HG03342 (cell line): ENCODE data around the gene COQ9.

Experiments used
- ATAC-seq: cut with Tn5 transposase; IDR thresholded peaks from one replicate; pipeline ENCODE4 v1.9.1; 2021; ENCODE audit warnings: mild to moderate bottlenecking, moderate library complexity; ENCODE audit not compliant: unreplicated experiment

The COQ9 gene

DNA sequence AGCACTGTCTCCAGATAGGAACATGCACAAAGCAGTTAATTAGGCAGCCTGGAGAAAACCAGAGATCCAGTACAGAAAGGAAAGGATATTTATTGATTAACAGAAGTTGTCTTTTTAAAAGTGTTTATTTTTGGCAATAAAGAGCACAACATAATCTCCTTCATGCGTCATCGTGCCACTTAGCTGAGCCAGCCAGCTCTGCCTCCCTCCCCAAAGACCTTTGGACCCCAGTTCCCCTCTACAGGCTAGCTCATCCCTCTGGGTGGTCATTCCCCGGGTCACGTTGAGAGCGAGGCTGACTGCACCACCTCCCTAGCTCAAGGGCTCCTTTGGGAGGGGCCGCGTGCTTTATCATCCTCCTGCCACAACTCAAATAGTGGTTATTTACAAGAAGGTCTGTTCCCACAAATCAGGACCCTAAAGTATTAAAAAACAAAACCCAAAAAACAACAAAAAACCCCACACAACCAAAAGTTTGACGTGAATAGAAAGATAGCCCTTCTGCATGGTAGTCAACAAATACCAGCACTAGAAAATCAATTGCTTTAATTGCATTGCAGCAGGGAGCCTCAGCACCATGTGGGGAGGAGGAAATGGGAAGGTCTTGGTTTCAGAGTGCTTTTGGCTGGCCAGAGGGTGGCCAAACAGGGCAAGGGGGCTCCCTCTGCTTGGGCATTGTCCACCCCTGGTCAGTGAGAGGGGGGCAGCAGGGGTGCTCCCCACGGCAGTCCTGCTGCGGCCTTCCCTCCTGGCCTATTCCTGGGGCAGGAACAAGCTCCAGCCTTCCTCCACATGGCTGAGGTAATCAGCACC is 24.8 kb downstream of the COQ9 start:
- no peak for ATAC-seq

DNA sequence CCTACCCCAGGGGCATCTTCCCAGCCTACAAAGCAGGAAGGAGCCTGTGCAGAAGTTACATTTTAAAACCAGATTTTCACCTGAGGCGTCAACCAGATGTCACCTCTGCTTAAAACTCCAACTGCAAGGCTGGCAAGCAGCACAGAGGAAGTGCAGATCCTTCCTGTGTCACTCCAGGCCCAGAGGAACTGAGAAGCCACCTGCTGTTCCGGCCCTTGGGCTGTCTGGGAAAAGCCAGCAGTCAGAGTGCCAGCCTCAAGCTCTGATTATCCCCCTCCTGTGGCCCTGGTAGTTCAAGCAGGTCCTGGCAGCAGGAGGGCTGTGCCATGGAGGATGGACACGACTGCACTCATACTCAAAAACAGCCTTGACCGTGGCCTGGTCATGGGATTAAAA is 25.4 kb downstream of the COQ9 start:
- ATAC-seq = no peak

DNA sequence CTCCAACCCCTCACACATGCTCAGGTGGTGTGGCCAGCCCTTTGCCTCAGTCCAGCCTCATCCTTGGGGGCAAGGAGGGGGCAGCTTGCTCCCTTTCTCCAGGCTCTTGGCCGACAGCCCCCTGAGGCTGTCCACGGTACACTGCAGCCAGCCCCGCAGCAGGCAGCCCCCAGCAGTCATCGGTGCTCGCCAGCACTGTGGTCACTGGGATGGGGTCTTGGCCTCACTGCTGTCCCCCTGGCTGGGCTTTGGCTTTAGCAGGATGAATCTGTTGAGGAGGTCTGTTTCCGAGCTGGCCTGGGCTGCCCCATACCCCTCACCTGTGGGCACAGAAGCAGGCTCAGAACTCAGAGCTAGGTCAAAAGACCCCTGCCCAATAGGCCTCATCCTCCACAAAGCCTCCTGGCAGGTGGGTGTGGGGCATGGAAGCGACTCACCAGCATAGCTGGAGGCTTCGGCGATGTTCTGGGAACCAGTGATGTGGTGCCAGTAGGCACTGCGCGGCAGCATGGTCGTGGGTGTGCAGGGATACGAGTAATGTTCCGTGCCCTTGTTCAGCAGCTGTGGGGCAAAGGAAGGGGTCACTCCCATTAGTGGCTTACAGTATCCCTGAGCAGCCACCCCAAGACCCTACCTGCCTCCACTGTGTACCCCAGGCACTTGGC is 26.0 kb downstream of the COQ9 start:
- ATAC-seq = no peak

DNA sequence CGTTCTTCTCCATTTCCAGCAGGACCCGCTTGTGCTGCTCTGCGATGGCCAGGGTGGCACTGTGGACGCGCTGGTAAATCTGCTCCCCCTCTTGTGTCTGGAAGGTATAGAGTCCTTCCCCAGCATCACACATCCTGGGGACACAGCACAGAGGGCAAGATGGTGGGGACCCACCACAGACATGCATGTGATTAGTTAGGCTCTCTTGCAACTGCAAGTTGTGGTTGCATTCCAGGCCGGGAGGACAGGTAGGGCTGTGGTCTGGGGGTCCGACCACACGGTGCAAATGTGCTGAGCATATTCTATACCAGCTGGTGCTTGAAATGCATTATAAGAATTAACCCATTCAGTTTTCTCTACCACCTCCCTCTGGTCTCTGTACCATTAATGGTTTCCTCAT is 26.6 kb downstream of the COQ9 start:
- no peak for ATAC-seq

DNA sequence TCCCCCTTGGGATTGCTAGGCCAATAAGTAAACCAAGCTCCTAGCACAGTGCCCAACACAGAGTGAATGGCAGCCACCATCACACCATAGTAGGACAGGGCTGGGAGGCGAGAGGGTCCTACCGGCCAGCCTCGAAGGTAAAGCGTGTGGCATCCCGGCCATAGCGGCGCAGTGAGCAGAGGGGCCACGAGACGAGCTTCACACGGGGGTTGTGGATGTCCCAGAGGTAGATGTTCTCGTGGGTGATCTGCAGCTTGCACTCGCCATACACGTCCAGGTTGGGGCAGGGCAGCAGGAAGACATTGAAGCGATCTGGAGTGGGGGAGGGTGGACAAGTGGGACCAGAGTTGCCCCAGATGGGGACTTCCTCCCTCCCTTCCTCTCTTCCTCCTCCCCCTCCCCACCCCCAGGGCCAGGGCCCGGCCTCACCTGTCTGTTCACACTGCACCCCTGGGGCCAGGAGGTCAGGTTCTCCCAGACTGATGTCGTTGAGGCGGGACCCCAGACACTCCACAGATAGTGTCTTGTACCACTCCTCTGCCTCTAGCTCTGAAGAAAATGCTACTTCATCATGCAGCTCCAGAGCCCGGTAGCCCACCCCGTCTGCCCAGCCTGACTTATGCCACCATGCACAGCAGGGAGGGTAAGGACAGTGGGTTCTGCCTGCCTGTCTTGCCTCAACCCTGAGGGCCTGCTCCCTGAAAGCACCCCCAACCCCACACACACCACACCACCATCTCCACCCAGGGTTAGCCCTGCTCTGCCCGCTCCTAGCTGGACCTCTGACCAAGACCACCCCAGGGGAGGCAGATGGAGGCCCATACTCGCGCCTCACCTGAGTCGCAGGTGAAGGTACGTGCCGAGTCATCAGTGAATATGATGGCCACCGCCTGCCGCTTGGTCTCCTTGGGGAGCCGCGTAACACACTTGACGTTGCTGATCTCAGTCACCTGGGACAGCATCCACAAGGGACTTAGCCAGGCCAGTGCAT is 27.7 kb downstream of the COQ9 start:
- no peak for ATAC-seq

DNA sequence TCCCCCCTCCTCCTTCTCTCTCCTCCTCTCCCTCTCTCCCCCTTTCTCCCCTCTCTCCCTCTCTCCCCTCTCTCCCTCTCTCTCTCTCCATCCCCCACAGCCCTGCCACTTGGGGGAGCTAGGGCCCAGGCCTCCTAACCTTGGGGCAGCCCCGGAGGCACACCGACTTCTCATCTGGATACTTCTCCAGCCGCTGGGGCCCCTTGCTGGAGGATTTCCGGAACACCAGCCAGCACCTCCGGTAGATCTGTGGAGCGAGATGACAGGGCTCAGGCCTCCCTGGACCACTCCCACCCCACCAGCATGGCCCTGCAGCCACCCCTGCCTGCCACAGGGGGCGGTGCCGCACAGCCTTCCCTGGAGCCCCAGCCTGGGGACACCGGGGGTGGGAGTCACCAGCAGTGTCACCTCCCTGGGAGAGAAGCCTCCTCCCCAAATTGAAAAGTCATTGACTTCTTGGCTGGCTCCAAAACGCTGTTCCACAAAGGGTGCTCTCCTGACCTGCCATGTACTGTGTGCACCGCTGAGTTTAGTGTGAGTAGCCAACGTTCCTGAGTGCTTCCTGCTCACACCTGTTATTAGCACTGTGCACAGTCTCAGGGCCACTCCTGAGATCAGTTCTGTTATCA is 28.5 kb downstream of the COQ9 start:
- ATAC-seq = peak; percentile 98

DNA sequence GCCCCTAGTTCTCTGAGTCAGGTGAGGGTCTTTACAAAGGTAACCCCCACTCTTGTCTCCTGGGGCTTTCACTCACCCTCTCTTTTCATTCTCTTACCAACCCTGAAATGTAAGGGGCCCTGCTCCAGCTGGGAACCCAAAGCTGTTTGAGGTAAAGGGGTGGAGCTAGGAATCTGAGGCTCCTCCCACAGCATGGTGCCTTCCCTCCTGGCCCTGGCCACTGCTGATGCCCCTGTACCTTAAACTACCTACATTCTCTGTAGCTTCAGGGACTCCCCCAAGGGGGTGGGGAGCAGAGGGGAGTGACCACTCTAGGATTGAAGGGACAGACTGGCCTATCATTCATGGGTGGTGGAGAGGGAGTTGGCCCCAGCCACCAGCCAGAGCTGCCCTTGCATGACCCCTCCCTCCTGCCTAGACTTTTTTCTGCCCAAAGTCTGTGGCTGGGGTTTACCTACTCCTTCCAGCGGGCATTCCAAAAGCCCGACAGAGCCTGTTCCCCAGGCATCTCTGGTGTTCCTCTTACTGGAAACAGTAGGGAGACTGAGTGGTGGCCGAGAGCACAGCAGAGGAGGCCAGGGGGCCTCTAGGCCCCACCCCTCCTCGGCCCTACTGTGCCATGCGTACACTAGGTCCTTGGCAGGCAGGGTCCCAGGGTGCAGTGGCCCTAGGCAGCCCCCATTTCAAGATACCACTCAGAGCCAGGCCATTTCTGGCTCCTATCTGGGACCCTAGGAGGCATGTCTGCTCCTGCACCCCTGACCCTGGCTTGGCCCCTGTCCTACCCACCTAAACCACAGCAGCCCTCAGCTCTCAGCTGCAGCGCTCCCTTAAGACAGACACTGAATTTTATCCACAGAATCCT is 29.5 kb downstream of the COQ9 start:
- no peak for ATAC-seq

DNA sequence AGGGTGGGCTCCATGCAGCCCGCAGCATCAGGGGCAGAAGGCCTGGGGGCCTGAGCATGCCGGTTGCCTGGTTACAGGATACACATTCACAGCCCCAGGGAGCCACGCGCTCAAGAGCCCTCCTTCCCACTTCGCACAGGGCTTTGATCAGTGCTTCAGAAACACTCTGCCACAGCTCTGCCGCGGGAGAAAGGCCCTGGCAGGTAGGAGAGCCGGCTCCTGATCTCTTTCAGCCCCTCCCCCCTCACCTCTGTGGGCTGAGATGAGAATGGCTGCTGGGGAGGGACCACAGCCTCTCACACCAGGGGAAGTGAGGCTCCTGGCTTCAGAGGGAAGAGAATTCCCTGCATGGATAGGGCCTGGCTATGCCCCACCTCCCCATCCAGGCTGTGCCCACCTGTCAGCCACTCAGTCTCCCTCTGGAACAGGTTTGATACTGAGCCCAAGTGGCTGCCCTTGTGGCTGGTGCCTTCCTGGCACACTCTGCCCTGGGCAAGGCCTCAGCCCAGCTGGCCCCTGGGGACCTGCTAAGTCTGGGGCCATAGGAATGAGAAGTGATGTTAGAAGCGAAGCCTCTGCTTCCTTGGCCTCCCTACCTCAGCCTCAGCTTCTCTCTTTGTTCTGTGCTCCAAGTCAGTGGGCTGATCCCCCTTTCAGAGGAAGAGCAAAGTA is 30.4 kb downstream of the COQ9 start:
- ATAC-seq = no peak

DNA sequence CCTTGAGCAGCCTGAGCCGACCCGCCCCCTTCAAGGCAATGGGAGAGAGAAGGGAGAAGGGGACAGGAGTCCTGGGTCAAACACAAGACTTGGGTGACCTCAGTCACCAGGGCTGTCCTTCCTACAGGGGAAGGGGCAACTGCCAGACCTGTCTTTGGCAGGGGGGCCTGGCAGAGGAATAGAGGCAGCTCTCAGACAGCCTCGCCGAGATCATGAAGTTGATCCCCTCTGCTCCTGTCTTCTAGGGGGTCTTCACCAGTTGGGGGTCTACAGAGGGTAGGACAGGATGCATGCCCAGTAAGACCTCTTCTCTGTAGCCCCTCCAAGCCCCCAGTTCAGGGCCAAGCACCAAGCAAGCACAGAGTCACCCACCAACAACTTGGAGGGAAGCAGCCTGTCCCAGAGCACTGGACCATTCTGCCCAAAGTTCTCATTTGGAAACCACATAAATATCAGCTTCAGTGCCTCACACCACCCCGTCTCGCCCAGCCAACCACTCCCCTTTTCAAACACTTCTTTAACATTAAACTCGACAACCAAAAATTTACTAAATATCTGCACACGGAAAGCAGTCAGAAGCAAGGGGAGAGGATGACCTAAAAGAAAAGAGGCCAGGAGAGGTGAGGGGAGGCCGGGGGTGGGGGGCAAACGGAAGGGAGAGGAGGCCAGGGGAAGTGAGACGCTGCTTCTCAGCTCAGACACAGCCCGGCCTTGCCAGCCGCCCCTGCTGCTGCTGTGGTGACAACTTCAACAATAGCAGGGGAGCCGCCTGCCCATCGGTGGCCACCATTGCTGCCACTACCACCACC is 31.3 kb downstream of the COQ9 start:
- no peak for ATAC-seq

DNA sequence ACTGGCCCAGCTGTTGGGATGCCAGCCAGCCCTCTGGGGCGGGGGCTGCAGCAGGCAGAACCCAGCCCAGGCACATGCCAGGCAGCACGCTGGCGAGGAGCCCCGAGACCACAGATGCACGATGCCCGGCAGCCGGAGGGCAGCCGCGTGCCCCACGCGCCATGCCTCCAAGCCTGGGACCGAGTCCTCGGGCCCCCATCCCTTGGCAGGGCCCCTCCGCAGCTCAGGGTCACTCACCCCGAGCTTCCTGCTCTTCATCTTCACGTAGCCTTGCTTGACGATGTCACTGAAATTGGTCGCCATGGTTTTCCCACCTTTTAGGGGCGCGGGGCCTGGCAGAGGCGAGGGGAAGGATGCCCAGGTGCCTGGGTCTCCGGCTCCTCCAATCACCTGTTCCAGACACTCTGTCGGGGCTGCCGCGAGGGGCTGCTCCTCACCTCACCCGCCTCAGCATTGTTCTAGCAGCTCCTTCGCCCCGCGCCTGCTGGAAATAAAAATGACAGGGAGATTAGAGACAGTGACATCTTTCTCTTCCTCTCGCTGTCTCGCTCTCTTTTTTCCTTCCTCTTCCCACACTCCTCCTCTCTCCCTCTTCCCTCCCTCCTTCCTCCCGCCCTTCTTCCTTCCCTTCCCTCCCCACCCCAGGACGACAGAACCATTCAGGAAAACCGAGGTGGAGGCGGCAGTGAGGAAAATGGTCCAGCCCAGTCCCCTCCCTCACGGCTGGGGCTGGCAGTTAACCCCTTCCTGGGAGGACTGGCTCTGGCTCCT is 32.1 kb downstream of the COQ9 start:
- no peak for ATAC-seq

DNA sequence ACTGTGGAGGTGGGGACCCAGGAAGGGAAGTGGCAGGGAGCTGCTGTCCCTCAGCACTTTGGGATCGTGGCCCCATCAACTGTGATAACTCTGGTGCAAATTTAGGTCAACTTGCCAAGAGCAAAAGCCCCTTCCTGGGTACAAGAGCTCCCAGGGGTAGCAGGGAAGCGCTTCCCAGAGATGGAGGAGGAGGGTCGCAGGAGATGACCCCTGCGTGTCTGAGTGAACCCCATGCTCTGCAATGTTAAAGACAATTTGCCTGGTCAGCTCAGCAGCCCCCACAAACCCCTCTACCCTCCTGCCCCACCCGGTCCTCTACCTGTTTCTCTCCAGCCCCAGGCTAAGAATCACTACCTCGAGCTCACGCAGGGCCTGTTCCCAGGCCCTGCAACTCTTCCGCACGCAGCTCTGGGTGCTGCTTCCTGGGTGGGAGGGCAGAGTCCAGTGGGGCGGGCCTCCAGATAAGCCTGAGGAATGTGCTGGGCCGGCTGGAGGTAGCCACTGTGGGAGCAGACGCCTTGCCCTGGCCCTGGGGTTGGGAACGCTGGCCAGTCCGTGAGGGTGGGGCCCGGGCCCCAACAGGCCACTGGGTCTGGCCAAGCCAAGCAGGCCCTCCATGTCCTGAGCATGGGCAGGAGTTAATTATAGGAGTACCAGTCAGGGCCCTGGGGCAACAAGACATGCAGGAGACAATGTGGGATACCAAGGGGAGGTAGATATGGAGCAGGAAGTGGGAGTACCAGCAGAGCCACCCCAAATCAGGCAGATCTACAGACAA is 32.9 kb downstream of the COQ9 start:
- no peak for ATAC-seq

DNA sequence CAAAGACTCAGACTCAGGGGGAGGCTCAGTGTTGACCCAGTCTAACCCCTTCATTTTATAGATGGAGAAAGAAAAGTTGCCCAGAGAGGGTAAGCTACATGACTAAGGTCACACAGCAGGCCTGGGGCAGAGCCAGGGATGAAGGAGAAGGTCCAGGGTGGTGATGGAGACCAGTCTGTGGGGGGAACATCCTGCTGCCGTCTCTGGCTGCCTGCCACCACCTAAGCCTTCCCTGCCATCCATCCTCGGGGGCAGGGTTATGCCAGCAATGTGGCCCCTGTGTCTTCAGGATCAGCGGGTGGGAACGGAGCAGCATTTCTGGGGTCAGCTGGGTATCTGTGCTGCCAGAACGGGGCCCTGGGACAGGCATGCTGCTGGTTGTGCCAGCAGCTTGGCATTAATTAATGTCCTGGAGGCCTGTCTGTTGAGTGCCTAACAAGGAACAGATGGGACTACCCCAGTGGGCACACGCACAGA is 33.5 kb downstream of the COQ9 start:
- ATAC-seq = no peak

DNA sequence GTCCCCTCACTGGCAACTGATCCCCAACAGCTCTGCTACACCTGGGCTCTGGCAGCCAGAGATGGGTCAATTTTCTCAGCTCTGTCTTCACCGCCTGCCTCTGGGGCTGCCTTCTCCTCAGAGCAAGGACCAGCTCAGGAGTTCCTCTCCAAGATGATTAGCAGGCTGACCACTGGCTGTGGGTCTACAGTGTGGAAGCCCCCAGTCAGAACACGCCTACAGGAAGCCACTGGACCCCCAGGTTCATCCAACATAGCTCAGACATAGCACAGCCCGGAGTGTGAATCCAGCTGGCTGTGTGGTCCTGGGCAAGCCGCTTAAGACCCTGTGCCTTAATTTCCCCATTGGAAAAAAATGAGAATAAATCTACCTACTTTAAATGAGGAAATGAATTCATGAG is 34.1 kb downstream of the COQ9 start:
- ATAC-seq = no peak

DNA sequence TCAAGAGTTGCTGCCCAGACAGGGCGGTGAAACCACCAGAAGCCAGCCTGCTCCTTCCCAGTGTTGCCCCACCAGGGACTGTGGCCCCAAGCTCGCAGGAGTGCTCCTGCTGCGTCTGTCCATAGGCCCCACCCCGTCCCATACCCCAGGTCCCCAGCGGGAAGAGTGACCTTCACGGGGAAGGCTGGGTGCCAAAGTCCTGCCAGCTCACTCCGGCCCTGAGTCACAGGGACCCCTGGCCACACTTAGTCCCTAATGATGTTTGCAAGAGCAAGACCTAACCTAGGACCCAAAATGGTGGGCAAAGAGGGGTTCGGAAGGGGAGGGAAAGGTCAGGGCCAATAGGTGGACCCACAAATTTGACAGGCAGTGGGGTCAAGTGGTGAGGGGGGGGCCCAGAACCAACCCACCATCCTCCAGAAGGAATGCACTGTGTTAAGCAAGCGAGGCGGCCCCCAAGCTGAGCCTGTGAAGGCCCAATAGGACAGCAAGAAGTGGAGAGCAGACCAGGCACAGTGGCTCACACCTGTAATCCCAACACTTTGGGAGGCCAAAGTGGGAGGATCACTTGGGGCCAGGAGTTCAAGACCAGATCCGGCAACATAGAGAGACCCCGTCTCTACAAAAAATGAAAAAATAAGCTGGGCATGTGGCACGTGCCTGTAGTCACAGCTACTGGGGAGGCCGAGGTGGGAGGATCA is 35.7 kb downstream of the COQ9 start:
- no peak for ATAC-seq

DNA sequence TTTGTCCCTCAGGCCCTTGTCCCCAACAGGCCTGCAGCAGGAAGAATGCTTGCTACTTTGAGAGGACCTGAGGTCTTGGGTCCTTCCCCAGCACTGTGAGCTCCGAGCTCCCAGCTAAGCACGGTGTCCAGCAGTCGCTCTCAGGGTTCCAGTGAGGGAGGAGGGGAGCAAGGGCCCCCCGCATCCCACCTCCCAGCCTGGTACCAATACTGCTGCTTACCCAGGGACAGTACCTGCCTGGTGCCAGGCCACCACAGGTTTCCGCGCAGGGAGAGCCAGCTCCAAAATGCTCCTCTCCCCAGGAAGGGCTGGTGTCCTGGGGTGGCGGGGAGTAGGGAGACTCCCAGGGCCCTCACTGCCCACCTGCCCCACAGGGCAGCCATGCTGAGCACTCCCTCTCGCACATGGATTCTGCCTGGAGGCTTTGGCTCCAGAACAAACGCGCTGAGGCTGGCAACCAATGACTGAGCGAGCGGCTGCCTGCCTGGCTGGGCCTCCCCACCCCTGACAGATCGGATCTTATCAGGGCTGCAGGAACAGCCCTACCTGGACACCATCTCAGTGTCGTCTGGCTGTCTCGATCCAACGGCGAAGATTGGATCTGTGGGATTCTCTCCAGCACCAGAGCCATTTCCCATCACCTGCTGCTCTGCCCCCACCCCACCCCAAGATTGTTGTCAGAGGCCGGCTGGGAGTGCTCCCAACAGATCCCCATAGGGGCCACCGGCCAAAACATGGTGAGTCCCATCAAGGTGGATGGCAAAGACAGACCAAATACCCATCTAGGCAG is 36.6 kb downstream of the COQ9 start:
- no peak for ATAC-seq
